ENCODE results near the gene KDM3A.

Gene KDM3A

GRCh38 chr2:86520153-86520552, 79.0 kb downstream of the KDM3A start:
- DNase-seq: no peak

- no peak for DNase-seq
Measured at GRCh38 chr2:86521922-86522321, 80.8 kb downstream of the KDM3A start.

GRCh38 chr2:86522711-86523110, 81.5 kb downstream of the KDM3A start:
- DNase-seq: no peak

- DNase-seq: no peak
Measured at GRCh38 chr2:86523491-86523890, 82.3 kb downstream of the KDM3A start.

- no peak for DNase-seq
Measured at GRCh38 chr2:86525421-86526340, 84.5 kb downstream of the KDM3A start.

GRCh38 chr2:86533589-86533988, 92.4 kb downstream of the KDM3A start:
- DNase-seq: no peak

GRCh38 chr2:86541334-86541733, 100.2 kb downstream of the KDM3A start:
- DNase-seq: no peak

Data from NCI-H446 (cell line).